Endothelial cell of umbilical vein (primary cell): ENCODE data around the gene CEACAM1. TPM values are rescaled to one million over a fixed set of nuclear protein-coding genes. Genes with fewer than 3 reads are reported as not detected.

ENCODE experiments used
- BruUV-seq: library from RNA; stranded (reverse); fragments of 400-500 nt; replicated peaks from 2 replicates; lab custom pipeline; 2021; lab: Mats Ljungman, UMichigan
- CTCF ChIA-PET: fragments of 300-600, 350-600 bp; sonication (Branson Sonifier 250); formaldehyde crosslinking; loops from one replicate; lab custom pipeline; 2021; ENCODE audit warnings: antibody characterized with exemption, inconsistent platforms; lab: Charles Lee
- POLR2A ChIA-PET: fragments of 300-600, 350-600 bp; sonication (Branson Sonifier 250); formaldehyde crosslinking; loops from one replicate; lab custom pipeline; 2021; ENCODE audit warnings: antibody characterized with exemption, inconsistent platforms; lab: Charles Lee
- DNase-seq: peaks from one replicate; pipeline ENCODE4 v3.0.0-alpha.2; 2011; ENCODE audit warnings: low read depth, low spot score
- FAIRE-seq: peaks from 2 replicates; lab custom pipeline; 2011; peaks lifted over from hg19 to GRCh38; lab: Jason Lieb, UNC
- H2AFZ ChIP-seq: 2 replicates; pipeline ENCODE4 v1.6.0; 2012; ENCODE audit warnings: low read depth, low read length, control low read depth, inconsistent platforms
- H3K27ac ChIP-seq: 2 replicates; pipeline ENCODE4 v1.5.1; 2011; ENCODE audit warnings: low read depth, mild to moderate bottlenecking, control low read depth, low read length, moderate library complexity; ENCODE audit not compliant: insufficient read depth
- H3K27me3 ChIP-seq, 2 experiments: 2 replicates each; pipeline versions ENCODE4 v1.6.0 to v1.6.1; 2011; ENCODE audit warnings: low read length in 2 of 2, mixed read lengths in 1 of 2; ENCODE audit not compliant: control insufficient read depth in 2 of 2, insufficient read depth in 2 of 2
- H3K36me3 ChIP-seq, 2 experiments: 2 replicates in 1 of 2; 3 replicates in 1 of 2; pipeline ENCODE4 v1.5.1; 2011; ENCODE audit warnings: low read length in 2 of 2, mild to moderate bottlenecking in 1 of 2, moderate library complexity in 1 of 2; ENCODE audit not compliant: control insufficient read depth in 2 of 2, insufficient read depth in 2 of 2; ENCODE audit errors: extremely low read depth in 1 of 2
- H3K4me1 ChIP-seq: 3 replicates; pipeline ENCODE4 v1.5.1; 2011; ENCODE audit warnings: mild to moderate bottlenecking, low read length; ENCODE audit not compliant: control insufficient read depth, insufficient read depth; ENCODE audit errors: extremely low read depth
- H3K4me2 ChIP-seq: 2 replicates; pipeline ENCODE4 v1.6.1; 2011; ENCODE audit warnings: low read length, control low read depth, mixed read lengths; ENCODE audit not compliant: insufficient read depth
- H3K4me3 ChIP-seq, 3 experiments: fragments of 200-600 bp in 1 of 3; sonication (generic), shearing (Covaris generic) in 1 of 3; replicated peaks in 1 of 3; 2 replicates each; pipeline ENCODE4 v1.5.1; 2011 to 2016; ENCODE audit warnings: control low read depth in 3 of 3, low read length in 3 of 3, mild to moderate bottlenecking in 2 of 3, inconsistent platforms in 1 of 3, low read depth in 1 of 3, moderate library complexity in 1 of 3; ENCODE audit not compliant: insufficient read depth in 1 of 3
- H3K79me2 ChIP-seq: 2 replicates; pipeline ENCODE4 v1.6.0; 2012; ENCODE audit warnings: low read length, inconsistent platforms; ENCODE audit not compliant: control insufficient read depth, insufficient read depth
- H3K9ac ChIP-seq: replicated peaks from 2 replicates; pipeline ENCODE3; 2011; ENCODE audit warnings: low read length, control low read depth; ENCODE audit not compliant: insufficient read depth; ENCODE audit errors: extremely low read depth
- H3K9me1 ChIP-seq: replicated peaks from 3 replicates; pipeline ENCODE4 v1.6.0; 2011; ENCODE audit warnings: mild to moderate bottlenecking, low read length; ENCODE audit not compliant: control insufficient read depth, insufficient read depth; ENCODE audit errors: extremely low read depth
- H3K9me3 ChIP-seq: replicated peaks from 2 replicates; pipeline ENCODE4 v1.5.1; 2012; ENCODE audit warnings: low read length, inconsistent platforms; ENCODE audit not compliant: control insufficient read depth, insufficient read depth
- H4K20me1 ChIP-seq: replicated peaks from 2 replicates; pipeline ENCODE3; 2011; ENCODE audit warnings: mild to moderate bottlenecking, low read length; ENCODE audit not compliant: control insufficient read depth, insufficient read depth; ENCODE audit errors: extremely low read depth
- EZH2 ChIP-seq: IDR thresholded peaks from 2 replicates; pipeline ENCODE4 v1.6.1; 2012; ENCODE audit warnings: borderline replicate concordance, low read depth, mild to moderate bottlenecking, moderate library complexity, low read length, inconsistent platforms; ENCODE audit not compliant: severe bottlenecking
- FOS ChIP-seq: IDR thresholded peaks from 2 replicates; pipeline ENCODE4 v1.6.1; 2011; ENCODE audit warnings: mild to moderate bottlenecking, low read length, moderate library complexity, borderline replicate concordance; ENCODE audit not compliant: insufficient read depth
- GATA2 ChIP-seq: IDR thresholded peaks from 2 replicates; pipeline ENCODE4 v1.7.0; 2011; ENCODE audit warnings: low read depth, mild to moderate bottlenecking, moderate library complexity, mixed read lengths, low read length; ENCODE audit not compliant: insufficient read length, insufficient read depth
- JUN ChIP-seq: IDR thresholded peaks from 2 replicates; pipeline ENCODE4 v1.6.1; 2011; ENCODE audit warnings: borderline replicate concordance, low read depth; ENCODE audit not compliant: insufficient read length, insufficient read depth
- MYC ChIP-seq: IDR thresholded peaks from one replicate; pipeline ENCODE4 v1.6.1; 2011; ENCODE audit warnings: mild to moderate bottlenecking, low read depth, low read length
- POLR2A ChIP-seq: IDR thresholded peaks from 2 replicates; pipeline ENCODE4 v1.6.1; 2012; ENCODE audit warnings: low read depth, mild to moderate bottlenecking, control low read depth, low read length
- POLR2AphosphoS5 ChIP-seq: IDR thresholded peaks from 2 replicates; pipeline ENCODE4 v1.6.1; 2012; ENCODE audit warnings: low read depth, mild to moderate bottlenecking, control low read depth, low read length, moderate library complexity; ENCODE audit not compliant: insufficient read depth
- dilution Hi-C: fragments of 300-500 bp; cut with MboI; formaldehyde crosslinking; loops from one replicate; pipeline ENCODE4 v1.15.0; 2019; ENCODE audit warnings: low sequenced_read_pairs; ENCODE audit not compliant: extremely low pct_ligation_motif_present
- intact Hi-C: fragments of 100-400 bp; cut with micrococcal nuclease; formaldehyde crosslinking; loops from one replicate; pipeline ENCODE4 v1.10.0; 2022
- polyA plus RNA-seq, 4 experiments: library from polyadenylated mRNA; depleted of rRNA in 3 of 4; stranded (reverse) in 3 of 4; unstranded in 1 of 4; fragments of >200 nt; gene quantifications; 2 replicates each; pipeline versions ENCODE4 v1.2.1 to v1.2.3, GENCODE V29; 2011 to 2012; ENCODE audit warnings: missing spikeins in 1 of 4
- total RNA-seq: library from RNA; stranded (reverse); gene quantifications from 2 replicates; pipeline ENCODE4 v1.2.3, GENCODE V29; 2021
- TF ChIP-seq, protein P1 (sequence below), 2 donors: IDR thresholded peaks; 1 replicate in 1 of 2; 2 replicates in 1 of 2; pipeline ENCODE4 v1.5.1; 2011; ENCODE audit warnings: low read length in 2 of 2, mild to moderate bottlenecking in 2 of 2, moderate library complexity in 2 of 2, control low read depth in 1 of 2, inconsistent platforms in 1 of 2, low read depth in 1 of 2; ENCODE audit not compliant: insufficient read depth in 1 of 2; ENCODE audit errors: extremely low read depth in 1 of 2
- TF ChIP-seq, protein P2 (sequence below): IDR thresholded peaks from 2 replicates; pipeline ENCODE4 v1.6.1; 2011; ENCODE audit not compliant: insufficient read depth, insufficient read length

Gene CEACAM1
- total and polyA plus RNA-seq, 2 donors (not counting 3 experiments of a cell fraction or from before 2014, with no cell fraction given) = 3.5 to 3.6 TPM

DNA sequence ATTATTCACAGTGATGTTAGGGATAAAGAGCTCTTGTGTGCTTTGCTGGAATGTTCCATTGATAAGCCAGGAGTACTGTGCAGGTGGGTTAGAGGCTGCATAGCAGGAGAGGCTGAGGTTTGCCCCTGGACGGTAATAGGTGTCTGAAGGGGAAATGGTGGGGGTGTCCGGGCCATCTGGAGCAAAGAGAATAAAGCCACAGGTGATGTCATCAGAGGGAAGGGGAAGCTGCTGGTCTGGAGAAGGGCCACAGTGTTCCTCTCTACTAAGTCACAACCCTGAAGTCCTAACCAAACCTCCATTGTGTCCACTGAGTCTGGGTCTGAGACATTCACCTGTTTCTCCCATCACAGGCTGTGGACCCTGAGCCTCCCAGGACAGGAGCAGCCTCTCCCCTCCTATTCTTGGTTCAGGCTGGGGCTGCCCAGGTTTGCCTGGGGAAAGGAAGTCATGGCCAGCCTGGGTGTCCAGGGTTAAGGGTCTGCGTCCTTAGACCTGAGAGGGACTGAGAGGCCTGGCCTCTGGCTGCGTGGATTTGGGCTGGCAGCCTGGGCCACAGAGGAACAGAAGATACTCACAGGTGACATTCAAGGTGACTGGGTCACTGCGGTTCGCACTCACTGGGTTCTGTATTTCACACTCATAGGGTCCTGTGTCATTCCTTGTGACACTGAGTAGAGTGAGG lies 6.8 kb downstream of the CEACAM1 start:
- Histone ChIP-seq H3K27me3 (no peaks in the 10 kb centered on the region), H3K9me3 (no peaks in the 10 kb centered on the region), H4K20me1 (no peaks in the 10 kb centered on the region), H3K4me2 (no peak overlapping the region), H3K9me1 (no peaks in the 10 kb centered on the region), H3K36me3 (no peaks in the 10 kb centered on the region), H3K79me2 (no peaks in the 10 kb centered on the region), H3K9ac (no peak overlapping the region), H2AFZ (no peak overlapping the region), H3K27ac (no peak overlapping the region), H3K4me1 (no peaks in the 10 kb centered on the region), H3K4me3 (no peak overlapping the region)
- no TSS peak for BruUV-seq
- TF ChIP-seq GATA2 = no peak
- TF ChIP-seq POLR2A = no peak
- TF ChIP-seq FOS = no peak
- no peak for TF ChIP-seq JUN
- TF ChIP-seq, protein P1, sequence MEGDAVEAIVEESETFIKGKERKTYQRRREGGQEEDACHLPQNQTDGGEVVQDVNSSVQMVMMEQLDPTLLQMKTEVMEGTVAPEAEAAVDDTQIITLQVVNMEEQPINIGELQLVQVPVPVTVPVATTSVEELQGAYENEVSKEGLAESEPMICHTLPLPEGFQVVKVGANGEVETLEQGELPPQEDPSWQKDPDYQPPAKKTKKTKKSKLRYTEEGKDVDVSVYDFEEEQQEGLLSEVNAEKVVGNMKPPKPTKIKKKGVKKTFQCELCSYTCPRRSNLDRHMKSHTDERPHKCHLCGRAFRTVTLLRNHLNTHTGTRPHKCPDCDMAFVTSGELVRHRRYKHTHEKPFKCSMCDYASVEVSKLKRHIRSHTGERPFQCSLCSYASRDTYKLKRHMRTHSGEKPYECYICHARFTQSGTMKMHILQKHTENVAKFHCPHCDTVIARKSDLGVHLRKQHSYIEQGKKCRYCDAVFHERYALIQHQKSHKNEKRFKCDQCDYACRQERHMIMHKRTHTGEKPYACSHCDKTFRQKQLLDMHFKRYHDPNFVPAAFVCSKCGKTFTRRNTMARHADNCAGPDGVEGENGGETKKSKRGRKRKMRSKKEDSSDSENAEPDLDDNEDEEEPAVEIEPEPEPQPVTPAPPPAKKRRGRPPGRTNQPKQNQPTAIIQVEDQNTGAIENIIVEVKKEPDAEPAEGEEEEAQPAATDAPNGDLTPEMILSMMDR (IDR thresholded peaks at IDR 0.05; ENCODE audit: extremely low read depth in 1 of 2, insufficient read depth in 1 of 2, low read depth in 1 of 2, low read length in 2 of 2) = no peak
- TF ChIP-seq, protein P2, sequence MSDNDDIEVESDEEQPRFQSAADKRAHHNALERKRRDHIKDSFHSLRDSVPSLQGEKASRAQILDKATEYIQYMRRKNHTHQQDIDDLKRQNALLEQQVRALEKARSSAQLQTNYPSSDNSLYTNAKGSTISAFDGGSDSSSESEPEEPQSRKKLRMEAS = no peak
- no peak for TF ChIP-seq MYC
- TF ChIP-seq POLR2AphosphoS5 = no peak
- no peak for TF ChIP-seq EZH2
- DNase-seq (no peak), FAIRE-seq (no peak)
- POLR2A ChIA-PET = no interaction called here
- CTCF ChIA-PET = interaction anchor here (0.7 kb wide), 1 partner anchor 8 kb away, joined by 5 read pairs; no protein-coding TSS in a partner anchor
- dilution Hi-C loops = no loop called here
- intact Hi-C loops = no loop called here
